GM12878 (cell line): ENCODE results near the gene CCL14. TPM values are rescaled to one million over a fixed set of nuclear protein-coding genes. Genes with fewer than 3 reads are reported as not detected.

Source experiments
- ATF7 ChIP-seq: fragments of 450-650 bp; IDR thresholded peaks from 2 replicates; pipeline ENCODE4 v1.6.1; 2016; ENCODE audit warnings: low read depth, mild to moderate bottlenecking
- BCLAF1 ChIP-seq: fragments of 450-650 bp; IDR thresholded peaks from 2 replicates; pipeline ENCODE4 v1.6.1; 2017; ENCODE audit warnings: antibody characterized with exemption, mild to moderate bottlenecking, moderate library complexity
- CHD1 ChIP-seq: IDR thresholded peaks from 2 replicates; pipeline ENCODE4 v1.6.1; 2012; ENCODE audit warnings: low read depth, low read length, improper control_type of control experiment
- EGR1 ChIP-seq, 2 experiments: IDR thresholded peaks; 1 replicate in 1 of 2; 2 replicates in 1 of 2; pipeline ENCODE4 v1.6.1; 2011 to 2012; ENCODE audit warnings: low read depth in 2 of 2, low read length in 2 of 2, borderline replicate concordance in 1 of 2, mild to moderate bottlenecking in 1 of 2, moderate library complexity in 1 of 2
- ESRRA ChIP-seq: IDR thresholded peaks from 2 replicates; pipeline ENCODE4 v1.6.1; 2012; ENCODE audit warnings: mild to moderate bottlenecking, low read length, improper control_type of control experiment
- ETV6 ChIP-seq, 2 experiments: fragments of 450-650 bp in 1 of 2; IDR thresholded peaks in 1 of 2; conservative IDR thresholded peaks in 1 of 2; 2 replicates each; pipeline ENCODE4 v1.6.1; 2014; ENCODE audit warnings: antibody characterized with exemption in 1 of 2, borderline replicate concordance in 1 of 2, low read depth in 1 of 2, mild to moderate bottlenecking in 1 of 2, moderate library complexity in 1 of 2
- GABPA ChIP-seq: IDR thresholded peaks from 2 replicates; pipeline ENCODE4 v1.6.1; 2014; ENCODE audit warnings: antibody characterized with exemption, low read depth, mild to moderate bottlenecking, inconsistent platforms
- MYC ChIP-seq: IDR thresholded peaks from 2 replicates; pipeline ENCODE4 v1.6.1; 2011; ENCODE audit warnings: mild to moderate bottlenecking, low read length, moderate library complexity, inconsistent platforms; ENCODE audit not compliant: insufficient read depth, insufficient replicate concordance, insufficient read length, severe bottlenecking
- NBN ChIP-seq: fragments of 450-650 bp; IDR thresholded peaks from 2 replicates; pipeline ENCODE4 v1.6.1; 2016
- RELB ChIP-seq: fragments of 450-650 bp; IDR thresholded peaks from 2 replicates; pipeline ENCODE4 v1.6.1; 2017; ENCODE audit warnings: low read depth, mild to moderate bottlenecking, moderate library complexity
- SMAD5 ChIP-seq: IDR thresholded peaks from 2 replicates; pipeline ENCODE4 v1.6.1; 2016; ENCODE audit warnings: antibody characterized with exemption, low read depth
- SMC3 ChIP-seq: IDR thresholded peaks from 2 replicates; pipeline ENCODE4 v1.6.1; 2011; ENCODE audit warnings: low read length, improper control_type of control experiment, borderline replicate concordance
- SPI1 ChIP-seq: IDR thresholded peaks from 2 replicates; pipeline ENCODE4 v1.6.1; 2011; ENCODE audit warnings: low read depth, mild to moderate bottlenecking, low read length, moderate library complexity, borderline replicate concordance; ENCODE audit not compliant: insufficient read depth
- SUPT20H ChIP-seq: IDR thresholded peaks from 2 replicates; pipeline ENCODE4 v1.6.1; 2011; ENCODE audit warnings: low read depth, mild to moderate bottlenecking, low read length, moderate library complexity, borderline replicate concordance; ENCODE audit not compliant: control insufficient read depth
- USF1 ChIP-seq: IDR thresholded peaks from 2 replicates; pipeline ENCODE4 v1.6.1; 2011; ENCODE audit warnings: borderline replicate concordance, low read depth, mild to moderate bottlenecking, moderate library complexity, mixed read lengths, low read length; ENCODE audit not compliant: insufficient read depth; ENCODE audit errors: extremely low read length
- ZBED1 ChIP-seq: IDR thresholded peaks from 2 replicates; pipeline ENCODE4 v1.6.1; 2016; ENCODE audit warnings: borderline replicate concordance
- ZNF24 ChIP-seq: fragments of 450-650 bp; IDR thresholded peaks from 2 replicates; pipeline ENCODE4 v1.6.1; 2017; ENCODE audit warnings: antibody characterized with exemption, mild to moderate bottlenecking
- ZNF384 ChIP-seq: IDR thresholded peaks from 2 replicates; pipeline ENCODE4 v1.6.1; 2012; ENCODE audit warnings: low read depth, mild to moderate bottlenecking, low read length, improper control_type of control experiment, borderline replicate concordance
- ZNF592 ChIP-seq: fragments of 450-650 bp; IDR thresholded peaks from 2 replicates; pipeline ENCODE4 v1.6.1; 2017; ENCODE audit warnings: mild to moderate bottlenecking, moderate library complexity
- ZSCAN29 ChIP-seq: fragments of 450-650 bp; IDR thresholded peaks from 2 replicates; pipeline ENCODE4 v1.6.1; 2017; ENCODE audit warnings: mild to moderate bottlenecking, moderate library complexity
- polyA plus RNA-seq, 11 experiments: library from polyadenylated mRNA; depleted of rRNA in 4 of 11; unstranded in 6 of 11; stranded (reverse) in 5 of 11; fragments of >200 nt; fragmentation: Nextera tagmentation in 4 of 11; fragmentation: Illumina TruSeq in 1 of 11; extraction: Ambion mirVana in 4 of 11; extraction: Trizol in 1 of 11; gene quantifications; 1 replicate in 1 of 11; 2 replicates in 10 of 11; pipeline versions ENCODE4 v1.2.1 to v1.2.3, GENCODE V29; 2011 to 2016; ENCODE audit warnings: inconsistent platforms in 2 of 11, missing spikeins in 2 of 11, low read depth in 1 of 11
- total RNA-seq, 4 experiments: library from RNA; depleted of rRNA in 3 of 4; stranded (reverse); fragments of >200 nt in 3 of 4; fragmentation: Illumina TruSeq in 1 of 4; extraction: Trizol in 1 of 4; gene quantifications; 2 replicates each; pipeline versions ENCODE4 v1.2.1 to v1.2.3, GENCODE V29; 2013 to 2021

Gene CCL14
- total and polyA plus RNA-seq, 10 of the 15 experiments (the other 5 are each of a cell fraction or from before 2014, with no cell fraction given), result not detected

GRCh38 chr17:36002631-36003030, 16.1 kb upstream of the CCL14 start (continued):
- TF ChIP-seq ZNF592 (no peak), ZNF24 (no peak), EGR1 (IDR thresholded peaks at IDR 0.05; ENCODE audit: borderline replicate concordance in 1 of 2, low read depth in 2 of 2, low read length in 2 of 2) (peak in 1 of 2 experiments; percentile 38; a peak in 1 of 3 replicates), CHD1 (no peak), BCLAF1 (no peak), SPI1 (peak; percentile 79), USF1 (no peak), ZSCAN29 (no peak), ZBED1 (no peak; the same call in 1 of the 2 replicates), ETV6 (conservative IDR thresholded peaks at IDR 0.05 in 1 of 2, IDR thresholded peaks at IDR 0.05 in 1 of 2; ENCODE audit: borderline replicate concordance in 1 of 2, low read depth in 1 of 2) (peak in 1 of 2 experiments; percentile 44; a peak in 1 of 4 replicates), MYC (no peak), ATF7 (no peak), GABPA (no peak), NBN (no peak), SMAD5 (no peak), SMC3 (no peak), SUPT20H (no peak), RELB (no peak), ESRRA (no peak), ZNF384 (no peak)
